ENCODE measurements around the gene PRELID2. TPM values are rescaled to one million over a fixed set of nuclear protein-coding genes. Genes with fewer than 3 reads are reported as not detected.

The PRELID2 gene
- total and polyA plus RNA-seq, 2 donors (not counting 3 experiments of a cell fraction or from before 2014, with no cell fraction given), result 3.2 to 16.4 TPM

GRCh38 chr5:145712245-145712644, 122.9 kb downstream of the PRELID2 start:
- FAIRE-seq (no peak), DNase-seq (ENCODE audit: low read depth, low spot score) (no peak)
- Histone ChIP-seq H3K9me1 (replicated peaks; ENCODE audit: control insufficient read depth, extremely low read depth, insufficient read depth, low read length) (no peaks in the 10 kb centered on the region), H3K36me3 (ENCODE audit: control insufficient read depth in 2 of 2, extremely low read depth in 1 of 2, insufficient read depth in 2 of 2, low read length in 2 of 2) (no peaks in the 10 kb centered on the region), H3K4me3 (replicated peaks in 1 of 3; ENCODE audit: insufficient read depth in 1 of 3, low read depth in 1 of 3, low read length in 3 of 3) (no peak overlapping the region), H3K4me2 (ENCODE audit: insufficient read depth, low read length) (no peak overlapping the region), H3K27me3 (ENCODE audit: control insufficient read depth in 2 of 2, insufficient read depth in 2 of 2, low read length in 2 of 2) (no peaks in the 10 kb centered on the region), H4K20me1 (replicated peaks; ENCODE audit: control insufficient read depth, extremely low read depth, insufficient read depth, low read length) (no peaks in the 10 kb centered on the region), H3K9ac (replicated peaks; ENCODE audit: extremely low read depth, insufficient read depth, low read length) (no peak overlapping the region), H3K4me1 (ENCODE audit: control insufficient read depth, extremely low read depth, insufficient read depth, low read length) (no peaks in the 10 kb centered on the region), H3K79me2 (ENCODE audit: control insufficient read depth, insufficient read depth, low read length) (no peaks in the 10 kb centered on the region), H2AFZ (ENCODE audit: low read depth, low read length) (no peak overlapping the region), H3K9me3 (replicated peaks; ENCODE audit: control insufficient read depth, insufficient read depth, low read length) (no peaks in the 10 kb centered on the region), H3K27ac (ENCODE audit: insufficient read depth, low read depth, low read length) (no peak overlapping the region)
- POLR2A ChIA-PET, result no interaction called here
- CTCF ChIA-PET, result interaction anchor here (1.0 to 2.0 kb wide), 4 partner anchors 14 to 70 kb away, joined by 3 to 10 read pairs (median 4); no protein-coding TSS in a partner anchor
- dilution Hi-C loops (cut with MboI; ENCODE audit: extremely low pct_ligation_motif_present, low sequenced_read_pairs), result no loop called here
- BruUV-seq (replicated peaks), result no TSS peak
- TF ChIP-seq MAX (IDR thresholded peaks at IDR 0.05; ENCODE audit: insufficient read depth, insufficient read length) (no peak), MYC (IDR thresholded peaks at IDR 0.05; ENCODE audit: low read depth, low read length) (no peak), FOS (IDR thresholded peaks at IDR 0.05; ENCODE audit: borderline replicate concordance, insufficient read depth, low read length) (no peak), POLR2AphosphoS5 (IDR thresholded peaks at IDR 0.05; ENCODE audit: insufficient read depth, low read depth, low read length) (no peak), JUN (IDR thresholded peaks at IDR 0.05; ENCODE audit: borderline replicate concordance, insufficient read depth, insufficient read length, low read depth) (no peak), EZH2 (IDR thresholded peaks at IDR 0.05; ENCODE audit: borderline replicate concordance, low read depth, low read length, severe bottlenecking) (no peak), GATA2 (IDR thresholded peaks at IDR 0.05; ENCODE audit: insufficient read depth, insufficient read length, low read depth, low read length) (no peak), CTCF (IDR thresholded peaks at IDR 0.05; ENCODE audit: extremely low read depth in 1 of 2, insufficient read depth in 1 of 2, low read depth in 1 of 2, low read length in 2 of 2) (no peak), POLR2A (IDR thresholded peaks at IDR 0.05; ENCODE audit: low read depth, low read length) (no peak)
- intact Hi-C loops (cut with micrococcal nuclease), result no loop called here
